ENCODE data around the gene APBA3. TPM values are rescaled to one million over a fixed set of nuclear protein-coding genes. Genes with fewer than 3 reads are reported as not detected.

APBA3 gene
- total RNA-seq, 2 donors from 2014 or later = 20.0 to 35.6 TPM

GRCh38 chr19:3771906-3772455 is 10.5 kb upstream of the APBA3 start, which contains the start of gene RAX2:
TSS of gene RAX2 (minus strand) at chr19:3772228. CDS start at chr19:3771742, 486 bp downstream.
- intact Hi-C loops (cut with DNase I) = no loop called here
- Histone ChIP-seq H3K9me3 (no peaks in the 10 kb centered on the region), H3K4me3 (no peak within 1 kb of the TSS), H3K27me3 (no peaks in the 10 kb centered on the region), H3K27ac (no peak within 1 kb of the TSS), H3K4me1 (no peaks in the 10 kb centered on the region), H3K36me3 (replicated peaks in 1 of 2; ENCODE audit: insufficient read depth in 1 of 2, low read depth in 2 of 2) (no peaks in the 10 kb centered on the region)
- ATAC-seq = no peak
- TF ChIP-seq POLR2A (IDR thresholded peaks at IDR 0.05) = no peak
- no peak for TF ChIP-seq CTCF (IDR thresholded peaks at IDR 0.05)
- no peak for DNase-seq
- 31 to 53% methylated on average over 8 to 22 of the region's 23 CpGs for WGBS, 2 donors

- peaks cover 0 to 4% of the 10 kb centered on the region in 2 donors for H3K36me3 ChIP-seq (replicated peaks in 1 of 2; ENCODE audit: insufficient read depth in 1 of 2, low read depth in 2 of 2)
- whole genome bisulfite sequencing, 2 donors = 68 to 82% methylated on average over 20 to 25 of the region's 35 CpGs
- no peak for ATAC-seq
- no peak overlapping the region for H3K4me3 ChIP-seq
- H3K9me3 ChIP-seq = no peaks in the 10 kb centered on the region
- TF ChIP-seq POLR2A (IDR thresholded peaks at IDR 0.05) (no peak), CTCF (IDR thresholded peaks at IDR 0.05) (no peak)
- H3K27me3 ChIP-seq = no peaks in the 10 kb centered on the region
- no peaks in the 10 kb centered on the region for H3K4me1 ChIP-seq
- DNase-seq = no peak
- intact Hi-C loops (cut with DNase I) = no loop called here
- no peak overlapping the region for H3K27ac ChIP-seq
These were observed 9.8 kb upstream of the APBA3 start for GRCh38 chr19:3771000-3771905.

- 79 to 80% methylated on average over 18 to 35 of the region's 53 CpGs for WGBS, 2 donors
- Histone ChIP-seq H3K36me3 (replicated peaks in 1 of 2; ENCODE audit: insufficient read depth in 1 of 2, low read depth in 2 of 2) (peaks cover 0 to 5% of the 10 kb centered on the region in 2 donors), H3K27me3 (no peaks in the 10 kb centered on the region), H3K4me1 (no peaks in the 10 kb centered on the region), H3K27ac (no peak overlapping the region), H3K4me3 (no peak overlapping the region), H3K9me3 (no peaks in the 10 kb centered on the region)
- intact Hi-C loops (cut with DNase I) = no loop called here
- TF ChIP-seq CTCF (IDR thresholded peaks at IDR 0.05) = no peak
- TF ChIP-seq POLR2A (IDR thresholded peaks at IDR 0.05) = no peak
- no peak for ATAC-seq
- DNase-seq = no peak
These were observed 8.9 kb upstream of the APBA3 start for GRCh38 chr19:3770136-3770999.

GRCh38 chr19:3769494-3769893 is 8.0 kb upstream of the APBA3 start:
- Histone ChIP-seq H3K9me3 (no peaks in the 10 kb centered on the region), H3K4me1 (no peaks in the 10 kb centered on the region), H3K36me3 (replicated peaks in 1 of 2; ENCODE audit: insufficient read depth in 1 of 2, low read depth in 2 of 2) (peaks cover 0 to 5% of the 10 kb centered on the region in 2 donors), H3K27ac (no peak overlapping the region), H3K4me3 (no peak overlapping the region), H3K27me3 (no peaks in the 10 kb centered on the region)
- ATAC-seq (no peak), DNase-seq (no peak)
- WGBS, 2 donors = 81% methylated on average over 16 of the region's 17 CpGs; no CpG with 5 or more reads in 1 of the 2 donors
- intact Hi-C loops (cut with DNase I) = no loop called here
- no peak for TF ChIP-seq POLR2A (IDR thresholded peaks at IDR 0.05)
- no peak for TF ChIP-seq CTCF (IDR thresholded peaks at IDR 0.05)
